ENCODE measurements around the gene FAM168A.

Gene FAM168A

GRCh38 chr11:73389916-73390315, 208.0 kb downstream of the FAM168A start:
- no peak for TF ChIP-seq CTCF (IDR thresholded peaks at IDR 0.05; ENCODE audit: low read depth, low read length)
- H3K27me3 ChIP-seq (ENCODE audit: low read depth, low read length): no peaks in the 10 kb centered on the region
- H3K36me3 ChIP-seq (replicated peaks; ENCODE audit: low read depth, low read length): peaks cover 15% of the 10 kb centered on the region
- H3K9ac ChIP-seq (ENCODE audit: low read length): no peak overlapping the region
- no peak overlapping the region for H2AFZ ChIP-seq (ENCODE audit: low read depth, low read length)
- H3K4me3 ChIP-seq (ENCODE audit: low read length): no peak overlapping the region
- H3K9me3 ChIP-seq (ENCODE audit: insufficient read depth, low read length): no peaks in the 10 kb centered on the region
- peaks cover 27% of the 10 kb centered on the region for H3K4me1 ChIP-seq (ENCODE audit: low read length)
- H4K20me1 ChIP-seq (ENCODE audit: insufficient read depth, low read length): peaks cover 17% of the 10 kb centered on the region
- no peak overlapping the region for H3K4me2 ChIP-seq (ENCODE audit: low read length)
- peaks cover 52% of the 10 kb centered on the region for H3K79me2 ChIP-seq (ENCODE audit: low read length)
- no peak overlapping the region for H3K27ac ChIP-seq (ENCODE audit: low read length)

GRCh38 chr11:73389134-73389525, 208.8 kb downstream of the FAM168A start:
- Histone ChIP-seq H3K27ac (ENCODE audit: low read length) (no peak overlapping the region), H3K4me1 (ENCODE audit: low read length) (peaks cover 35% of the 10 kb centered on the region), H3K79me2 (ENCODE audit: low read length) (peaks cover 60% of the 10 kb centered on the region), H3K4me3 (ENCODE audit: low read length) (no peak overlapping the region), H3K9me3 (ENCODE audit: insufficient read depth, low read length) (no peaks in the 10 kb centered on the region), H3K9ac (ENCODE audit: low read length) (no peak overlapping the region), H3K36me3 (replicated peaks; ENCODE audit: low read depth, low read length) (peaks cover 9% of the 10 kb centered on the region), H3K4me2 (ENCODE audit: low read length) (no peak overlapping the region), H2AFZ (ENCODE audit: low read depth, low read length) (no peak overlapping the region), H4K20me1 (ENCODE audit: insufficient read depth, low read length) (peaks cover 17% of the 10 kb centered on the region), H3K27me3 (ENCODE audit: low read depth, low read length) (no peaks in the 10 kb centered on the region)
- TF ChIP-seq CTCF (IDR thresholded peaks at IDR 0.05; ENCODE audit: low read depth, low read length) (no peak), EZH2phosphoT487 (IDR thresholded peaks at IDR 0.05; ENCODE audit: low read depth) (no peak)

- TF ChIP-seq EZH2phosphoT487 (IDR thresholded peaks at IDR 0.05; ENCODE audit: low read depth) (no peak), CTCF (IDR thresholded peaks at IDR 0.05; ENCODE audit: low read depth, low read length) (no peak)
- H3K4me1 ChIP-seq (ENCODE audit: low read length): peaks cover 41% of the 10 kb centered on the region
These were observed 209.4 kb downstream of the FAM168A start for GRCh38 chr11:73388265-73389133.

GRCh38 chr11:73387594-73388264, 210.2 kb downstream of the FAM168A start:
- Histone ChIP-seq H3K27ac (ENCODE audit: low read length) (no peak overlapping the region; the same call in 1 of the 2 replicates), H3K4me1 (ENCODE audit: low read length) (peaks cover 49% of the 10 kb centered on the region), H3K9ac (ENCODE audit: low read length) (no peak overlapping the region)

More at GRCh38 chr11:73388265-73389133, 209.4 kb downstream of the FAM168A start:
- Histone ChIP-seq H3K36me3 (replicated peaks; ENCODE audit: low read depth, low read length) (peaks cover 5% of the 10 kb centered on the region), H3K27me3 (ENCODE audit: low read depth, low read length) (no peaks in the 10 kb centered on the region), H3K27ac (ENCODE audit: low read length) (no peak overlapping the region), H3K79me2 (ENCODE audit: low read length) (peaks cover 66% of the 10 kb centered on the region), H3K4me3 (ENCODE audit: low read length) (no peak overlapping the region), H3K4me2 (ENCODE audit: low read length) (no peak overlapping the region), H3K9me3 (ENCODE audit: insufficient read depth, low read length) (no peaks in the 10 kb centered on the region), H3K9ac (ENCODE audit: low read length) (no peak overlapping the region), H4K20me1 (ENCODE audit: insufficient read depth, low read length) (peaks cover 18% of the 10 kb centered on the region), H2AFZ (ENCODE audit: low read depth, low read length) (no peak overlapping the region)

More at GRCh38 chr11:73387594-73388264, 210.2 kb downstream of the FAM168A start:
- Histone ChIP-seq H3K27me3 (ENCODE audit: low read depth, low read length) (no peaks in the 10 kb centered on the region), H3K4me3 (ENCODE audit: low read length) (no peak overlapping the region), H3K79me2 (ENCODE audit: low read length) (peaks cover 74% of the 10 kb centered on the region), H3K36me3 (replicated peaks; ENCODE audit: low read depth, low read length) (peaks cover 5% of the 10 kb centered on the region), H3K9me3 (ENCODE audit: insufficient read depth, low read length) (no peaks in the 10 kb centered on the region), H3K4me2 (ENCODE audit: low read length) (no peak overlapping the region), H2AFZ (ENCODE audit: low read depth, low read length) (no peak overlapping the region), H4K20me1 (ENCODE audit: insufficient read depth, low read length) (peaks cover 23% of the 10 kb centered on the region)
- TF ChIP-seq EZH2phosphoT487 (IDR thresholded peaks at IDR 0.05; ENCODE audit: low read depth): no peak
- TF ChIP-seq CTCF (IDR thresholded peaks at IDR 0.05; ENCODE audit: low read depth, low read length): no peak

Data from OCI-LY3 (cell line).